Tibial nerve (tissue), 4 donors: Measurements from ENCODE around the gene TMIGD3. TPM values are rescaled to one million over a fixed set of nuclear protein-coding genes. Genes with fewer than 3 reads are reported as not detected.

Source experiments
- DNase-seq, 2 donors: peaks; one replicate each; pipeline ENCODE4 v3.0.0-alpha.2; 2019; ENCODE audit warnings: low spot score in 2 of 2
- H3K27ac ChIP-seq, 4 donors: fragments of 200-600 bp; sonication (generic) in 3 of 4; one replicate each; pipeline ENCODE4 v1.5.1; 2017 to 2019; ENCODE audit warnings: mild to moderate bottlenecking in 1 of 4
- H3K27me3 ChIP-seq, 2 donors: fragments of 200-600 bp; sonication (generic) in 1 of 2; one replicate each; pipeline versions ENCODE4 v1.5.1 to v1.6.0; 2017 to 2019
- H3K36me3 ChIP-seq, 3 donors: fragments of 200-600 bp; sonication (generic); one replicate each; pipeline ENCODE4 v1.5.1; 2018 to 2019
- H3K4me1 ChIP-seq, 4 donors: fragments of 200-600 bp; sonication (generic) in 3 of 4; one replicate each; pipeline ENCODE4 v1.5.1; 2017 to 2019
- H3K4me3 ChIP-seq, 4 donors: fragments of 200-600 bp; sonication (generic) in 3 of 4; one replicate each; pipeline ENCODE4 v1.5.1; 2017 to 2019; ENCODE audit warnings: mild to moderate bottlenecking in 1 of 4, moderate library complexity in 1 of 4
- H3K9me3 ChIP-seq, 4 donors: fragments of 200-600 bp; sonication (generic) in 3 of 4; one replicate each; pipeline ENCODE4 v1.5.1; 2017 to 2019
- CTCF ChIP-seq, 5 experiments: fragments of 200-600 bp in 3 of 5; fragments of 450-650 bp in 2 of 5; sonication (generic) in 3 of 5; IDR thresholded peaks; one replicate each; pipeline ENCODE4 v1.5.1; 2016 to 2019; ENCODE audit warnings: antibody characterized with exemption in 5 of 5, mild to moderate bottlenecking in 3 of 5, moderate library complexity in 2 of 5
- EP300 ChIP-seq, 2 donors: sonication (generic); formaldehyde crosslinking; IDR thresholded peaks; one replicate each; pipeline ENCODE4 v1.6.1; 2017; ENCODE audit warnings: antibody characterized with exemption in 2 of 2, mild to moderate bottlenecking in 1 of 2
- POLR2A ChIP-seq, 2 donors: fragments of 450-650 bp; IDR thresholded peaks; one replicate each; pipeline ENCODE4 v1.6.1; 2017; ENCODE audit warnings: antibody characterized with exemption in 2 of 2, mild to moderate bottlenecking in 2 of 2, moderate library complexity in 2 of 2
- WGBS, 2 donors: methylation state at CpG; one replicate each; pipeline ENCODE4 v1.1.5; 2018; 5-methylcytosine and 5-hydroxymethylcytosine counted together
- total RNA-seq, 4 donors: library from RNA; depleted of rRNA; stranded (reverse); fragments of >200 nt; gene quantifications; one replicate each; pipeline ENCODE4 v1.1.0, GENCODE V29; 2016

The TMIGD3 gene
- total RNA-seq, 4 donors from 2014 or later = 0.59 to 9.6 (median 2.3) TPM

GRCh38 chr1:111513410-111514020 is 10.1 kb upstream of the TMIGD3 start:
- H3K4me3 ChIP-seq = no peak overlapping the region
- no peaks in the 10 kb centered on the region for H3K36me3 ChIP-seq
- WGBS, 2 donors = 36 to 37% methylated on average over 8 of the region's 8 CpGs
- H3K9me3 ChIP-seq = no peaks in the 10 kb centered on the region
- DNase-seq = no peak
- peak overlapping the region; percentile 40 to 87 (median 70) for H3K27ac ChIP-seq
- H3K27me3 ChIP-seq = no peaks in the 10 kb centered on the region
- peaks cover 0 to 86% (median 60%) of the 10 kb centered on the region in 4 donors for H3K4me1 ChIP-seq
- TF ChIP-seq EP300 (IDR thresholded peaks at IDR 0.05) (peak; percentile 27 to 95), CTCF (IDR thresholded peaks at IDR 0.05) (no peak), POLR2A (IDR thresholded peaks at IDR 0.05) (no peak)

- peak overlapping the region; percentile 40 to 87 (median 70) for H3K27ac ChIP-seq
- no peak overlapping the region for H3K4me3 ChIP-seq
- 51 to 61% methylated on average over 3 of the region's 3 CpGs for WGBS, 2 donors
- no peak for DNase-seq
- TF ChIP-seq EP300 (IDR thresholded peaks at IDR 0.05) = no peak
- no peak for TF ChIP-seq CTCF (IDR thresholded peaks at IDR 0.05)
- TF ChIP-seq POLR2A (IDR thresholded peaks at IDR 0.05) = no peak
- H3K27me3 ChIP-seq = no peaks in the 10 kb centered on the region
- no peaks in the 10 kb centered on the region for H3K9me3 ChIP-seq
- no peaks in the 10 kb centered on the region for H3K36me3 ChIP-seq
- peaks cover 0 to 92% (median 61%) of the 10 kb centered on the region in 4 donors for H3K4me1 ChIP-seq
Observed at GRCh38 chr1:111512931-111513330, 9.5 kb upstream of the TMIGD3 start.

DNA sequence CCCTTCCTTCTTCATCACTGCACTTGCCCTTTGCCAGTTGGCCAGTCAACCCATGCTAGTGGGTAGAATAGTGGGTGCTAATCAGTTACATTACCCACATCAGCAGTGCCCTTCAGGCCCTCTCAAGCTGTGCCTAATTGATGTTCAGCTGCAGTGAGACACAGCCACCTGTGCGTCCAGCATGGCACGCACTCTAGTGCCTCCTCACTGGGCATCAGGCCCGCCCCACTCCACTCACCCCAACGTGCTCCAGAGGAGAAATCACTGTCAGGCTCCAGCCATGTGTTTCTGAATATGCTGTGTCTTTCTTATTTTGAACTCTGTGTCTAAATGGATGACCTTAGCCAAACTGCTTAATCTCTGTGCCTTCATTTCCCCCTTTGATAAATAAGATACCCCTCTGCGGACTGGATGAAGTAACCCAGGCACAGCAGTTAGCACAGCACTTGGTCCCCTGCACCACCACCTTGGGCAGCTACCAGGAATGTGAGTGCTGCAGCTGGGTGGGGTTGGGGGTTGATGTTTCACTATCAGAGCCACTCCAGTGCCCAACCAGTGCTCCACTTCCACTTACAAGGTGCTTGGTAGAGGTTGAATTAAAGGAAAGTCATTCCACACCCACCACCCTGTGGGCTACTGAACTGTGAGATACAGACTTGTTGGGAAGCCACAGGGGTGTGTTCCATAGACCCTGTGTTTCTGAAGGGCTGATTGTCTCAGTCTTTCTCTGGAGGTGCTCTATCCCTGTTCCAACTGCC is 8.9 kb upstream of the TMIGD3 start:
- DNase-seq = no peak
- Histone ChIP-seq H3K4me1 (peaks cover 0 to 98% (median 66%) of the 10 kb centered on the region in 4 donors), H3K9me3 (no peaks in the 10 kb centered on the region), H3K36me3 (no peaks in the 10 kb centered on the region), H3K27ac (peak overlapping the region; percentile 40 to 87 (median 70)), H3K4me3 (no peak overlapping the region), H3K27me3 (no peaks in the 10 kb centered on the region)
- WGBS, 2 donors = 73 to 85% methylated on average over 5 of the region's 5 CpGs
- no peak for TF ChIP-seq CTCF (IDR thresholded peaks at IDR 0.05)

DNA sequence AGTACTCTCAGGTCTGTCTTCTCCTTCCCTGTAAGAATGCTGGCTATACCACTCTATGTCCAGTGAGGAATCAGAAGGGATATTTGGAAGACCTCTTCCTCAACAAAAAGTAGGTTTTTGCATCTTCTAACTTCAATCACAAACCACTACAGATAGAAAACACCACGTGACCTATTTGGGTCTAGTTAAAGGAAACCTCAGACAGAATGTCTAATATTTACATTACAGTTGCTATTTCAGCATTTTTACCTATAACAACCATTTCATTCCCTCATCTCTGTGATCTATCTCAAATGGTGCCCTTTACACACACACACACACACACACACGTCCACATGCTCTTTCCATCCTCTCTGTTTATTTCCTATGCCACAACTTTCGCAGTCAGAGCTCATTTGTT is 7.9 kb upstream of the TMIGD3 start:
- H3K27ac ChIP-seq = peak overlapping the region in 2 of 4 donors; percentile 85 to 90
- 76 to 91% methylated on average over 3 of the region's 3 CpGs for WGBS, 2 donors
- TF ChIP-seq POLR2A (IDR thresholded peaks at IDR 0.05) = no peak
- no peak for TF ChIP-seq CTCF (IDR thresholded peaks at IDR 0.05)
- no peak for TF ChIP-seq EP300 (IDR thresholded peaks at IDR 0.05)

GRCh38 chr1:111509997-111510375 is 6.6 kb upstream of the TMIGD3 start:
- Histone ChIP-seq H3K9me3 (no peaks in the 10 kb centered on the region), H3K36me3 (no peaks in the 10 kb centered on the region), H3K4me3 (no peak overlapping the region), H3K4me1 (peaks cover 0 to 92% (median 59%) of the 10 kb centered on the region in 4 donors), H3K27me3 (no peaks in the 10 kb centered on the region), H3K27ac (peak overlapping the region; percentile 12 to 97 (median 67))
- WGBS, 2 donors = 15 to 32% methylated on average over 3 of the region's 3 CpGs
- DNase-seq = no peak
- no peak for TF ChIP-seq EP300 (IDR thresholded peaks at IDR 0.05)
- TF ChIP-seq POLR2A (IDR thresholded peaks at IDR 0.05) = no peak
- no peak for TF ChIP-seq CTCF (IDR thresholded peaks at IDR 0.05)

More for the DNA sequence above, 7.9 kb upstream of the TMIGD3 start:
- H3K36me3 ChIP-seq = no peaks in the 10 kb centered on the region
- no peaks in the 10 kb centered on the region for H3K27me3 ChIP-seq
- DNase-seq = no peak
- no peak overlapping the region for H3K4me3 ChIP-seq
- H3K4me1 ChIP-seq = peaks cover 0 to 97% (median 64%) of the 10 kb centered on the region in 4 donors
- H3K9me3 ChIP-seq = no peaks in the 10 kb centered on the region
